Rectal smooth muscle tissue (tissue), 1 donor: Measurements from ENCODE around the gene PRORP.

ENCODE experiments used
- H3K27ac ChIP-seq: one replicate; pipeline ENCODE4 v1.7.0; 2013; ENCODE audit warnings: low read depth, low read length, inconsistent platforms
- H3K27me3 ChIP-seq: one replicate; pipeline ENCODE4 v1.7.0; 2013; ENCODE audit warnings: low read length; ENCODE audit not compliant: control insufficient read depth, insufficient read depth
- H3K36me3 ChIP-seq: one replicate; pipeline ENCODE4 v1.7.0; 2013; ENCODE audit warnings: low read length; ENCODE audit not compliant: control insufficient read depth, insufficient read depth
- H3K4me1 ChIP-seq: one replicate; pipeline ENCODE4 v1.7.0; 2013; ENCODE audit warnings: low read length; ENCODE audit not compliant: control insufficient read depth, insufficient read depth
- H3K4me3 ChIP-seq: one replicate; pipeline ENCODE4 v1.7.0; 2013; ENCODE audit warnings: low read length
- H3K9ac ChIP-seq: one replicate; pipeline ENCODE4 v1.7.0; 2013; ENCODE audit warnings: low read length

The PRORP gene

GRCh38 chr14:35116242-35116641, 6.1 kb upstream of the PRORP start:
- Histone ChIP-seq H3K4me3 (no peak overlapping the region), H3K27ac (no peak overlapping the region), H3K27me3 (no peaks in the 10 kb centered on the region), H3K36me3 (peaks cover 15% of the 10 kb centered on the region), H3K9ac (no peak overlapping the region), H3K4me1 (no peaks in the 10 kb centered on the region)

- Histone ChIP-seq H3K4me3 (no peak overlapping the region), H3K27ac (no peak overlapping the region), H3K36me3 (peaks cover 10% of the 10 kb centered on the region), H3K9ac (no peak overlapping the region), H3K4me1 (no peaks in the 10 kb centered on the region), H3K27me3 (no peaks in the 10 kb centered on the region)
Observed at GRCh38 chr14:35117112-35117511, 5.2 kb upstream of the PRORP start.

GRCh38 chr14:35121026-35121886, 1.1 kb upstream of the PRORP start:
- Histone ChIP-seq H3K4me1 (peaks cover 8% of the 10 kb centered on the region), H3K27ac (peak overlapping the region; percentile 98), H3K4me3 (peak overlapping the region; percentile 98), H3K27me3 (no peaks in the 10 kb centered on the region), H3K36me3 (peaks cover 2% of the 10 kb centered on the region), H3K9ac (peak overlapping the region; percentile 98)

GRCh38 chr14:35122696-35123387, 490 bp downstream of the PRORP start:
- Histone ChIP-seq H3K36me3 (peaks cover 2% of the 10 kb centered on the region), H3K4me1 (peaks cover 8% of the 10 kb centered on the region), H3K9ac (peak overlapping the region; percentile 98), H3K4me3 (peak overlapping the region; percentile 98), H3K27ac (peak overlapping the region; percentile 98), H3K27me3 (no peaks in the 10 kb centered on the region)

- no peak overlapping the region for H3K27ac ChIP-seq
- peaks cover 2% of the 10 kb centered on the region for H3K36me3 ChIP-seq
- peak overlapping the region; percentile 98 for H3K4me3 ChIP-seq
- peaks cover 8% of the 10 kb centered on the region for H3K4me1 ChIP-seq
- no peaks in the 10 kb centered on the region for H3K27me3 ChIP-seq
- no peak overlapping the region for H3K9ac ChIP-seq
Observed at GRCh38 chr14:35123388-35123703, 994 bp downstream of the PRORP start.

- Histone ChIP-seq H3K27ac (no peak overlapping the region), H3K27me3 (no peaks in the 10 kb centered on the region), H3K4me1 (peaks cover 8% of the 10 kb centered on the region), H3K9ac (no peak overlapping the region), H3K36me3 (peaks cover 2% of the 10 kb centered on the region), H3K4me3 (no peak overlapping the region)
Observed at GRCh38 chr14:35124127-35124526, 1.8 kb downstream of the PRORP start.

- Histone ChIP-seq H3K27ac (no peak overlapping the region), H3K36me3 (peaks cover 5% of the 10 kb centered on the region), H3K4me1 (no peaks in the 10 kb centered on the region), H3K4me3 (no peak overlapping the region), H3K9ac (no peak overlapping the region), H3K27me3 (no peaks in the 10 kb centered on the region)
Observed at GRCh38 chr14:35133542-35134328, 11.4 kb downstream of the PRORP start.

GRCh38 chr14:35134329-35135123, 12.2 kb downstream of the PRORP start:
- H3K4me3 ChIP-seq, result no peak overlapping the region
- H3K27ac ChIP-seq, result no peak overlapping the region
- H3K36me3 ChIP-seq, result peaks cover 5% of the 10 kb centered on the region
- H3K9ac ChIP-seq, result no peak overlapping the region
- H3K27me3 ChIP-seq, result no peaks in the 10 kb centered on the region
- H3K4me1 ChIP-seq, result no peaks in the 10 kb centered on the region

GRCh38 chr14:35138585-35138984, 16.2 kb downstream of the PRORP start:
- Histone ChIP-seq H3K9ac (no peak overlapping the region), H3K4me1 (no peaks in the 10 kb centered on the region), H3K27me3 (no peaks in the 10 kb centered on the region), H3K4me3 (no peak overlapping the region), H3K27ac (no peak overlapping the region), H3K36me3 (peaks cover 5% of the 10 kb centered on the region)

- Histone ChIP-seq H3K4me3 (no peak overlapping the region), H3K27ac (no peak overlapping the region), H3K4me1 (no peaks in the 10 kb centered on the region), H3K9ac (no peak overlapping the region), H3K36me3 (no peaks in the 10 kb centered on the region), H3K27me3 (no peaks in the 10 kb centered on the region)
Observed at GRCh38 chr14:35140718-35141581, 18.6 kb downstream of the PRORP start.

GRCh38 chr14:35144029-35144428, 21.7 kb downstream of the PRORP start:
- Histone ChIP-seq H3K9ac (no peak overlapping the region), H3K27me3 (no peaks in the 10 kb centered on the region), H3K4me1 (no peaks in the 10 kb centered on the region), H3K36me3 (no peaks in the 10 kb centered on the region), H3K27ac (no peak overlapping the region), H3K4me3 (no peak overlapping the region)
